BJ (cell line): ENCODE measurements around the gene WDFY1. TPM values are rescaled to one million over a fixed set of nuclear protein-coding genes. Genes with fewer than 3 reads are reported as not detected.

ENCODE experiments used
- CTCF ChIA-PET: fragments of 350-600 bp; formaldehyde crosslinking; extraction: SDS; loops from one replicate; lab custom pipeline; 2021; ENCODE audit warnings: antibody characterized with exemption, inconsistent platforms; lab: Yijun Ruan, JAX
- POLR2A ChIA-PET: fragments of 300-600 bp; sonication (Branson Sonifier 250); formaldehyde crosslinking; extraction: SDS; loops from one replicate; lab custom pipeline; 2021; ENCODE audit warnings: antibody characterized with exemption; lab: Charles Lee
- DNase-seq: peaks from one replicate; pipeline ENCODE4 v3.0.0-alpha.2; 2011; ENCODE audit warnings: low read depth
- H3K27me3 ChIP-seq: 2 replicates; pipeline ENCODE4 v1.6.0; 2011; ENCODE audit warnings: low read length; ENCODE audit not compliant: control insufficient read depth, insufficient read depth
- H3K36me3 ChIP-seq: 2 replicates; pipeline ENCODE4 v1.5.1; 2011; ENCODE audit warnings: low read length; ENCODE audit not compliant: control insufficient read depth, insufficient read depth
- H3K4me3 ChIP-seq: 2 replicates; pipeline ENCODE4 v1.5.1; 2011; ENCODE audit warnings: low read depth, mild to moderate bottlenecking, control low read depth, low read length
- CTCF ChIP-seq: IDR thresholded peaks from 2 replicates; pipeline ENCODE4 v1.5.1; 2011; ENCODE audit warnings: low read depth, mild to moderate bottlenecking, control low read depth, inconsistent platforms, low read length, moderate library complexity; ENCODE audit not compliant: insufficient read depth
- polyA plus RNA-seq: library from polyadenylated mRNA; depleted of rRNA; stranded (reverse); fragments of >200 nt; gene quantifications from 2 replicates; pipeline ENCODE4 v1.2.3, GENCODE V29; 2011

WDFY1 gene
- polyA plus RNA-seq, 1 experiment: 90.6 TPM

GRCh38 chr2:223870840-223871611 lies 74.1 kb downstream of the WDFY1 start:
- Histone ChIP-seq H3K36me3 (peaks cover 8% of the 10 kb centered on the region), H3K27me3 (no peaks in the 10 kb centered on the region), H3K4me3 (no peak overlapping the region)
- no peak for TF ChIP-seq CTCF
- no peak for DNase-seq
- CTCF ChIA-PET: interaction anchor here (0.6 to 0.9 kb wide), 5 partner anchors 10 to 1050 kb away, joined by 3 to 4 read pairs (median 3); no protein-coding TSS in a partner anchor
- POLR2A ChIA-PET: no interaction called here

- no peak overlapping the region for H3K4me3 ChIP-seq
- CTCF ChIA-PET: interaction anchor here (0.7 to 0.9 kb wide), 2 partner anchors 73 to 896 kb away, joined by 3 read pairs; no protein-coding TSS in a partner anchor
- TF ChIP-seq CTCF: no peak
- no peak for DNase-seq
- H3K36me3 ChIP-seq: peaks cover 2% of the 10 kb centered on the region; the same call in 1 of the 2 replicates
- POLR2A ChIA-PET: no interaction called here
- H3K27me3 ChIP-seq: no peaks in the 10 kb centered on the region
Measured at GRCh38 chr2:223868005-223868404, 77.1 kb downstream of the WDFY1 start.

GRCh38 chr2:223865907-223866508 lies 79.1 kb downstream of the WDFY1 start:
- H3K27me3 ChIP-seq: no peaks in the 10 kb centered on the region
- CTCF ChIA-PET: no interaction called here
- POLR2A ChIA-PET: no interaction called here
- peaks cover 2% of the 10 kb centered on the region; the same call in 1 of the 2 replicates for H3K36me3 ChIP-seq
- no peak for TF ChIP-seq CTCF
- H3K4me3 ChIP-seq: no peak overlapping the region
- no peak for DNase-seq

- Histone ChIP-seq H3K27me3 (no peaks in the 10 kb centered on the region), H3K4me3 (no peak overlapping the region), H3K36me3 (peaks cover 2% of the 10 kb centered on the region; the same call in 1 of the 2 replicates)
- no peak for DNase-seq
- TF ChIP-seq CTCF: no peak
- ChIA-PET CTCF (interaction anchor here (0.6 kb wide), 1 partner anchor 38 kb away, joined by 3 read pairs; no protein-coding TSS in a partner anchor), POLR2A (no interaction called here)
Measured at GRCh38 chr2:223865124-223865523, 80.0 kb downstream of the WDFY1 start.

GRCh38 chr2:223863491-223863890 lies 81.6 kb downstream of the WDFY1 start:
- TF ChIP-seq CTCF: no peak
- CTCF ChIA-PET: no interaction called here

More at GRCh38 chr2:223863491-223863890, 81.6 kb downstream of the WDFY1 start:
- peaks cover 2% of the 10 kb centered on the region; the same call in 1 of the 2 replicates for H3K36me3 ChIP-seq
- no peaks in the 10 kb centered on the region for H3K27me3 ChIP-seq
- DNase-seq: no peak
- POLR2A ChIA-PET: no interaction called here
- H3K4me3 ChIP-seq: no peak overlapping the region
